KOPT-K1 (cell line): ENCODE data around the gene AKAP10.
A peak's percentile ranks its signal among the peaks of the same experiment; 100 is the strongest.
"Not testable (repeated sequence)": the region's sequence is repeated elsewhere in the genome, so short reads cannot be mapped to it uniquely, and the experiment has no call there.

Experiments used
- H3K27ac ChIP-seq: fragments of 200-600 bp; sonication (generic); 2 replicates; pipeline ENCODE4 v1.5.1; 2016; ENCODE audit warnings: antibody characterized with exemption, mild to moderate bottlenecking, low read depth, low read length; ENCODE audit not compliant: poor library complexity, severe bottlenecking
- H3K36me3 ChIP-seq: fragments of 200-600 bp; sonication (generic); 2 replicates; pipeline ENCODE4 v1.5.1; 2017; ENCODE audit warnings: antibody characterized with exemption, mild to moderate bottlenecking, low read length, moderate library complexity; ENCODE audit not compliant: insufficient read depth
- H3K9me3 ChIP-seq: fragments of 200-600 bp; sonication (generic); 2 replicates; pipeline ENCODE4 v1.5.1; 2017; ENCODE audit warnings: antibody characterized with exemption, low read length, mild to moderate bottlenecking; ENCODE audit not compliant: insufficient read depth, poor library complexity, severe bottlenecking

The AKAP10 gene

GRCh38 chr17:19977293-19978208, at the start of gene AKAP10:
TSS of gene AKAP10 (minus strand) at chr17:19977828. CDS start at chr17:19977679, 149 bp downstream.
- no peaks in the 10 kb centered on the region for H3K9me3 ChIP-seq
- peaks cover 35% of the 10 kb centered on the region for H3K36me3 ChIP-seq
- H3K27ac ChIP-seq: peak within 1 kb of the TSS; percentile 89

GRCh38 chr17:20026960-20027359, 49.3 kb upstream of the AKAP10 start:
- H3K9me3 ChIP-seq: no peaks in the 10 kb centered on the region
- no peaks in the 10 kb centered on the region for H3K36me3 ChIP-seq
- no peak overlapping the region for H3K27ac ChIP-seq

- no peak overlapping the region for H3K27ac ChIP-seq
- no peaks in the 10 kb centered on the region for H3K36me3 ChIP-seq
- no peaks in the 10 kb centered on the region for H3K9me3 ChIP-seq
Measured at GRCh38 chr17:20022701-20023100, 45.1 kb upstream of the AKAP10 start.

- not testable (repeated sequence) for H3K36me3 ChIP-seq, H3K27ac ChIP-seq, H3K9me3 ChIP-seq
Measured at GRCh38 chr17:20016475-20016992, 38.9 kb upstream of the AKAP10 start.

- H3K9me3 ChIP-seq: no peaks in the 10 kb centered on the region
- H3K27ac ChIP-seq: no peak overlapping the region
- no peaks in the 10 kb centered on the region for H3K36me3 ChIP-seq
Measured at GRCh38 chr17:20012017-20012536, 34.4 kb upstream of the AKAP10 start.

GRCh38 chr17:20010936-20011335, 33.3 kb upstream of the AKAP10 start:
- Histone ChIP-seq H3K36me3 (no peaks in the 10 kb centered on the region), H3K27ac (no peak overlapping the region), H3K9me3 (no peaks in the 10 kb centered on the region)

- H3K27ac ChIP-seq: no peak overlapping the region
- no peaks in the 10 kb centered on the region for H3K9me3 ChIP-seq
- no peaks in the 10 kb centered on the region for H3K36me3 ChIP-seq
Measured at GRCh38 chr17:20010099-20010863, 32.7 kb upstream of the AKAP10 start.

- Histone ChIP-seq H3K9me3 (no peaks in the 10 kb centered on the region), H3K36me3 (no peaks in the 10 kb centered on the region), H3K27ac (no peak within 1 kb of the TSS)
Measured at GRCh38 chr17:20009302-20010098, 31.9 kb upstream of the AKAP10 start, which contains the start of gene SPECC1. TSS of gene SPECC1 (plus strand) at chr17:20009359. CDS start at chr17:20096652, 87,293 bp downstream.

- H3K27ac ChIP-seq: no peak overlapping the region
- H3K36me3 ChIP-seq: no peaks in the 10 kb centered on the region
- no peaks in the 10 kb centered on the region for H3K9me3 ChIP-seq
Measured at GRCh38 chr17:20009052-20009301, 31.3 kb upstream of the AKAP10 start.

- Histone ChIP-seq H3K9me3 (no peaks in the 10 kb centered on the region), H3K36me3 (no peaks in the 10 kb centered on the region), H3K27ac (no peak overlapping the region)
Measured at GRCh38 chr17:20008242-20009051, 30.8 kb upstream of the AKAP10 start.

- no peaks in the 10 kb centered on the region for H3K9me3 ChIP-seq
- H3K36me3 ChIP-seq: no peaks in the 10 kb centered on the region
- no peak overlapping the region for H3K27ac ChIP-seq
Measured at GRCh38 chr17:19996502-19996901, 18.9 kb upstream of the AKAP10 start.

- Histone ChIP-seq H3K27ac (no peak overlapping the region), H3K36me3 (no peaks in the 10 kb centered on the region), H3K9me3 (no peaks in the 10 kb centered on the region)
Measured at GRCh38 chr17:19996086-19996485, 18.5 kb upstream of the AKAP10 start.

- no peaks in the 10 kb centered on the region for H3K9me3 ChIP-seq
- no peaks in the 10 kb centered on the region for H3K36me3 ChIP-seq
- H3K27ac ChIP-seq: no peak overlapping the region
Measured at GRCh38 chr17:19992803-19993713, 15.4 kb upstream of the AKAP10 start.
